Measurements from ENCODE around the gene SKA2. TPM values are rescaled to one million over a fixed set of nuclear protein-coding genes. Genes with fewer than 3 reads are reported as not detected.

Gene SKA2
- total and polyA plus RNA-seq, 2 of the 8 experiments (the other 6 are each of a cell fraction or from before 2014, with no cell fraction given) = 15.6 to 95.8 TPM

DNA sequence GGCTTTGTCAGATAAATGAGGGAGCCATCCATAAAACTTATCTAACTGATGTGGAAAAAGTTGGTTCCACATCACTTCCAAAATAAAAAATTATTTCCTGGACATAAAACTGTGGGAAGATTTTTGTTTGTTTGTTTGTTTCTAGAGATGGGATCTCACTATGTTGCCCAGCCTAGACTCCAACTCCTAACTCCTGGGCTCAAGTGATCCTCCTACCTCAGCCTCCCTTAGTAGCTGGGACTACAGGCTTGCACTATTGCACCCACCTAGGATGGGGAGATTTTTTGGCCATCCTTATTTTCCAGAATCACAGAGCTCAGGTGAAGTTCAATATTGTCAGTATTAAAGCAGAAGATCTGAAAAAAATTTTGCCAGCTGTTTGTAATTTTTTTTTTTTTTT, 31.0 kb upstream of the SKA2 start:
- Histone ChIP-seq H3K79me2 (ENCODE audit: control insufficient read depth in 1 of 2, insufficient read depth in 2 of 2, low read length in 2 of 2) (no peaks in the 10 kb centered on the region), H3K4me3 (ENCODE audit: extremely low read depth in 1 of 4, insufficient read depth in 2 of 4, low read depth in 3 of 4, low read length in 4 of 4) (no peak overlapping the region), H3K23me2 (ENCODE audit: low read depth, low read length) (no peaks in the 10 kb centered on the region), H2BK120ac (replicated peaks; ENCODE audit: low read depth, low read length) (no peak overlapping the region), H3K23ac (ENCODE audit: insufficient read length) (no peak overlapping the region), H2BK5ac (ENCODE audit: low read depth, low read length) (no peak overlapping the region), H3K4me2 (ENCODE audit: insufficient read depth in 1 of 2, low read depth in 2 of 2, low read length in 2 of 2) (no peak overlapping the region), H2AK5ac (ENCODE audit: low read depth, low read length) (no peak overlapping the region), H3K79me1 (ENCODE audit: low read depth, low read length) (no peaks in the 10 kb centered on the region; the same call in 1 of the 2 replicates), H2BK15ac (ENCODE audit: low read length) (no peak overlapping the region), H4K20me1 (replicated peaks in 1 of 2; ENCODE audit: control insufficient read depth in 1 of 2, insufficient read depth in 2 of 2, low read length in 2 of 2) (peaks cover 0 to 2% of the 10 kb centered on the region in 2 experiments), H3K56ac (replicated peaks; ENCODE audit: insufficient read length, low read depth, low read length) (no peak overlapping the region), H2BK20ac (ENCODE audit: low read length) (no peak overlapping the region), H3K4me1 (replicated peaks in 1 of 4; ENCODE audit: control insufficient read depth in 3 of 4, insufficient read depth in 4 of 4, low read length in 3 of 4) (no peaks in the 10 kb centered on the region), H3K18ac (ENCODE audit: extremely low read depth, low read length) (no peak overlapping the region), H4K91ac (replicated peaks; ENCODE audit: insufficient read length, low read length) (no peak overlapping the region), H3K36me3 (ENCODE audit: control insufficient read depth in 2 of 4, insufficient read depth in 4 of 4, low read length in 3 of 4) (peaks cover 2 to 29% (median 15%) of the 10 kb centered on the region in 4 experiments; a peak in 7 of 8 replicates), H3K14ac (ENCODE audit: insufficient read length) (no peak overlapping the region), H3K9me3 (ENCODE audit: insufficient read depth in 2 of 2, low read depth in 1 of 2, low read length in 1 of 2) (no peaks in the 10 kb centered on the region), H3K4ac (replicated peaks; ENCODE audit: insufficient read length, low read depth, low read length) (no peak overlapping the region), H2BK12ac (ENCODE audit: low read depth, low read length) (no peak overlapping the region), H3K9ac (replicated peaks in 1 of 4; ENCODE audit: extremely low read depth in 1 of 4, low read depth in 3 of 4, low read length in 3 of 4) (no peak overlapping the region), H4K5ac (ENCODE audit: insufficient read length, low read depth, low read length) (no peak overlapping the region), H3K27me3 (replicated peaks in 1 of 4; ENCODE audit: control insufficient read depth in 3 of 4, extremely low read depth in 1 of 4, insufficient read depth in 3 of 4, low read length in 3 of 4) (no peaks in the 10 kb centered on the region), H4K8ac (ENCODE audit: extremely low read depth, insufficient read depth, low read length) (no peak overlapping the region), H3K27ac (ENCODE audit: low read depth, low read length) (no peak overlapping the region), H2AFZ (ENCODE audit: low read length) (no peak overlapping the region)
- ChIA-PET POLR2A (ENCODE audit: partially characterized antibody) (no interaction called here), CTCF (ENCODE audit: partially characterized antibody) (interaction anchor here (0.6 to 1.4 kb wide), 3 partner anchors 14 to 504 kb away, joined by 3 to 5 read pairs (median 3); no protein-coding TSS in a partner anchor)
- no peak for TF ChIP-seq POLR2AphosphoS5 (IDR thresholded peaks at IDR 0.05; ENCODE audit: low read depth, low read length)
- no peak for TF ChIP-seq PHF8 (conservative IDR thresholded peaks at IDR 0.05; ENCODE audit: low read depth, low read length)
- no peak for TF ChIP-seq SIRT6 (IDR thresholded peaks at IDR 0.05; ENCODE audit: low read length)
- no peak for TF ChIP-seq POLR2A (IDR thresholded peaks at IDR 0.05; ENCODE audit: control extremely low read depth in 1 of 2, low read depth in 2 of 2, low read length in 2 of 2)
- no peak for TF ChIP-seq SP1 (IDR thresholded peaks at IDR 0.05; ENCODE audit: low read depth, low read length)
- TF ChIP-seq POU5F1 (IDR thresholded peaks at IDR 0.05; ENCODE audit: low read depth, low read length) = no peak
- TF ChIP-seq YY1 (IDR thresholded peaks at IDR 0.05; ENCODE audit: low read depth, low read length) = no peak
- TF ChIP-seq ZNF274 (IDR thresholded peaks at IDR 0.05; ENCODE audit: borderline replicate concordance, extremely low read depth, low read length) = no peak
- no peak for TF ChIP-seq CHD1 (IDR thresholded peaks at IDR 0.05; ENCODE audit: low read depth, low read length)
- TF ChIP-seq FOSL1 (IDR thresholded peaks at IDR 0.05; ENCODE audit: insufficient read depth, low read depth, low read length) = no peak
- TF ChIP-seq ASH2L (IDR thresholded peaks at IDR 0.05; ENCODE audit: low read length) = no peak
- TF ChIP-seq CBX5 (IDR thresholded peaks at IDR 0.05; ENCODE audit: low read depth, low read length) = no peak
- TF ChIP-seq RAD21 (IDR thresholded peaks at IDR 0.05 in 1 of 2, conservative IDR thresholded peaks at IDR 0.05 in 1 of 2; ENCODE audit: low read depth in 2 of 2, low read length in 2 of 2) = no peak
- FAIRE-seq (no peak), DNase-seq (ENCODE audit: low read depth in 1 of 2, low spot score in 2 of 2) (no peak)
